COR-L47 (cell line): ENCODE results near the gene TYW1.
A peak's percentile ranks its signal among the peaks of the same experiment; 100 is the strongest.
"Not testable (repeated sequence)": the region's sequence is repeated elsewhere in the genome, so short reads cannot be mapped to it uniquely, and the experiment has no call there.

Source experiments
- DNase-seq: peaks from one replicate; lab custom pipeline; 2025; lab: John Stamatoyannopoulos, UW

TYW1 gene

GRCh38 chr7:67134912-67135311, 138.3 kb downstream of the TYW1 start:
- DNase-seq = not testable (repeated sequence)

- DNase-seq = not testable (repeated sequence)
Observed at GRCh38 chr7:67135617-67136486, 139.2 kb downstream of the TYW1 start.

GRCh38 chr7:67137489-67137888, 140.9 kb downstream of the TYW1 start:
- DNase-seq = not testable (repeated sequence)

GRCh38 chr7:67139876-67140275, 143.2 kb downstream of the TYW1 start:
- DNase-seq = not testable (repeated sequence)

GRCh38 chr7:67141001-67141400, 144.4 kb downstream of the TYW1 start:
- not testable (repeated sequence) for DNase-seq

- DNase-seq = not testable (repeated sequence)
Observed at GRCh38 chr7:67143091-67143786, 146.6 kb downstream of the TYW1 start.

- not testable (repeated sequence) for DNase-seq
Observed at GRCh38 chr7:67145581-67146193, 149.1 kb downstream of the TYW1 start.

GRCh38 chr7:67149131-67149530, 152.5 kb downstream of the TYW1 start:
- not testable (repeated sequence) for DNase-seq

GRCh38 chr7:67154374-67154773, 157.7 kb downstream of the TYW1 start:
- not testable (repeated sequence) for DNase-seq

- not testable (repeated sequence) for DNase-seq
Observed at GRCh38 chr7:67156064-67156463, 159.4 kb downstream of the TYW1 start.

- DNase-seq = not testable (repeated sequence)
Observed at GRCh38 chr7:67163285-67163684, 166.7 kb downstream of the TYW1 start.

- DNase-seq = not testable (repeated sequence)
Observed at GRCh38 chr7:67171151-67171550, 174.5 kb downstream of the TYW1 start.

- DNase-seq = not testable (repeated sequence)
Observed at GRCh38 chr7:67176730-67177129, 180.1 kb downstream of the TYW1 start.

- DNase-seq = peak; percentile 73
Observed at GRCh38 chr7:67178915-67179688, 182.5 kb downstream of the TYW1 start.

- not testable (repeated sequence) for DNase-seq
Observed at GRCh38 chr7:67182956-67183750, 186.5 kb downstream of the TYW1 start.

GRCh38 chr7:67184912-67185659, 188.5 kb downstream of the TYW1 start:
- DNase-seq = not testable (repeated sequence)

GRCh38 chr7:67185660-67186129, 189.1 kb downstream of the TYW1 start:
- not testable (repeated sequence) for DNase-seq

- DNase-seq = not testable (repeated sequence)
Observed at GRCh38 chr7:67189160-67189559, 192.5 kb downstream of the TYW1 start.

- peak; percentile 1 for DNase-seq
Observed at GRCh38 chr7:67189801-67190465, 193.3 kb downstream of the TYW1 start.
